ENCODE results near the gene GRIN2B. TPM values are rescaled to one million over a fixed set of nuclear protein-coding genes. Genes with fewer than 3 reads are reported as not detected.

GRIN2B gene
- total and polyA plus RNA-seq, 2 of the 13 experiments (the other 11 are each of a cell fraction or from before 2014, with no cell fraction given) = 0.05 to 0.13 TPM

DNA sequence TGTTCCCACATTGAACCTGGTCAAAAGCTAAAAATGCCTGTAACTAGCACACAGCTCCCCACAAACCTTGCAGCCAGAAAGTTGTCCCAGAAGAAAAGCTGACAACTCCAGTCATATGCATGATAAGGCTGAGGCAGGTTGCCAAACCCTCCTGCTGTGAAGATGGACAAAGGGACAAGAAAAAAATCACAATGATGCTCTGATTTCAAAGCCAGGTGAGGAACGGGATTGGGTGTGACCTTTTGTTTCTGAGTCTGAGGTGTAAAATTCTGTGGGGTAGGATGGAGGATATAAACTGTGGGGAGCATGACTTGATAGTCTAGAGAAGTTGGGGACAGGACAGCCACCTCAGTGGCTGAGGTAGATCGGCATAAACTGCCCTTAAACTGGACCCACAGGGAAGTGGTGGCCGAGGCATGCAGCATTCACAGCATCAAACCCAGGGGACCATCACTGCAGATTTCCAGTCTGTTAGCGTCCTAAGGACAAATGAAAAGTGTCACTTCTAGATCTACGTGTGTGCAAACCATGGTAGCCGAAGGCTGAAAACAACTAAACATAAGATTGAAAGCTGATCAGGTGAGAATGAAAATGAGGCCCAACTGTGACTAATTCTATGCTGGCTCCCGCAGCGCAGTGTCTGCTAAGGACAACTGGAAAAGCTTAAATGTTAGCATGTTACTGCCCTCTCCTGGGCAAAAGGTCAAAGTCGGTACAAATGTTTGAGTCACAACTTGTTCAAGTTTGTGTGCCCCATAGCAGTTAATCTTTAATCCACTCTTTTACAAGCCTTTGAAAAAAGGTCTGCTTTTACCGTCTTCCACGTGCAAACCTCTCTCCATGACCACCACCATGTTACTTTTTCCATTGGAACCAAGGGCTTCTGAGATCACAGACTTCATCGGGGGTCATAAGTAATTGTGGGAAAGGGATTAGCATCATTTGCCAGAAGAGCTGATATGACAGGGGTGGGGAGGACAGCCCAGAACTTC is 39.8 kb downstream of the GRIN2B start:
- DNase-seq (ENCODE audit: low spot score) (peak; percentile 76), ATAC-seq (peak; percentile 99), FAIRE-seq (peak; percentile 93)
- peaks cover 10% of the 10 kb centered on the region for H3K4me1 ChIP-seq (ENCODE audit: insufficient read depth, low read length)
- WGBS (ENCODE audit: low lambda C conversion rate) = 9% methylated on average over 11 of the region's 12 CpGs
- H4K20me1 ChIP-seq (ENCODE audit: insufficient read depth, low read length) = no peaks in the 10 kb centered on the region
- ChIA-PET POLR2A (no interaction called here), CTCF (ENCODE audit: low intra/inter-chr PET ratio, low total read pairs) (interaction anchor here (1.4 to 2.4 kb wide), 2 partner anchors 77 to 663 kb away, joined by 4 to 28 read pairs; no protein-coding TSS in a partner anchor)
- no peak overlapping the region for H3K9ac ChIP-seq (ENCODE audit: insufficient read depth, low read depth, low read length)
- no peak overlapping the region for H3K4me3 ChIP-seq (replicated peaks in 1 of 3; ENCODE audit: insufficient read depth in 1 of 3, low read depth in 2 of 3, low read length in 3 of 3)
- no peak overlapping the region for H2AFZ ChIP-seq (ENCODE audit: low read length)
- H3K27ac ChIP-seq (ENCODE audit: extremely low read length, insufficient read depth, low read length) = no peak overlapping the region
- H3K9me3 ChIP-seq (ENCODE audit: low read length) = no peaks in the 10 kb centered on the region
- no peaks in the 10 kb centered on the region for H3K79me2 ChIP-seq (ENCODE audit: insufficient read depth, low read length)
- H3K36me3 ChIP-seq (replicated peaks in 1 of 2; ENCODE audit: control insufficient read depth in 1 of 2, insufficient read depth in 2 of 2, low read length in 2 of 2) = no peaks in the 10 kb centered on the region
- no peaks in the 10 kb centered on the region; a peak in 1 of 5 replicates for H3K27me3 ChIP-seq (ENCODE audit: control insufficient read depth in 1 of 2, insufficient read depth in 2 of 2, low read length in 2 of 2)
- BruUV-seq (replicated peaks) = no TSS peak
- H3K4me2 ChIP-seq (ENCODE audit: low read depth, low read length) = peak overlapping the region; percentile 43
- intact Hi-C loops (cut with micrococcal nuclease; ENCODE audit: unreplicated experiment) = loop anchor here (1.0 to 5.0 kb wide), 3 partner anchors 77 to 684 kb away; no protein-coding TSS in a partner anchor
- in situ Hi-C loops (cut with HindIII; ENCODE audit: extremely low pct_ligation_motif_present, low pct_unique_long_range_greater_than_20kb) = loop anchor here (5.0 to 25.0 kb wide), 2 partner anchors 74 to 204 kb away; no protein-coding TSS in a partner anchor
- TF ChIP-seq NPAS2 (CRISPR knock-in tag; IDR thresholded peaks at IDR 0.05; ENCODE audit: borderline replicate concordance) (no peak), KAT8 (CRISPR knock-in tag; IDR thresholded peaks at IDR 0.05) (0 out of 2 replicates have a peak, but pooled peaks have one; percentile 23), ZNF644 (CRISPR knock-in tag; IDR thresholded peaks at IDR 0.05; ENCODE audit: low read depth) (peak; percentile 84; the same call in 1 of the 2 replicates), RAD21 (CRISPR knock-in tag; IDR thresholded peaks at IDR 0.05) (peak; percentile 57), CCDC6 (CRISPR knock-in tag; IDR thresholded peaks at IDR 0.05) (no peak), NCOA2 (CRISPR knock-in tag; IDR thresholded peaks at IDR 0.05) (no peak), ZNF451 (CRISPR knock-in tag; IDR thresholded peaks at IDR 0.05) (no peak)
- TF ChIP-seq, protein P1, sequence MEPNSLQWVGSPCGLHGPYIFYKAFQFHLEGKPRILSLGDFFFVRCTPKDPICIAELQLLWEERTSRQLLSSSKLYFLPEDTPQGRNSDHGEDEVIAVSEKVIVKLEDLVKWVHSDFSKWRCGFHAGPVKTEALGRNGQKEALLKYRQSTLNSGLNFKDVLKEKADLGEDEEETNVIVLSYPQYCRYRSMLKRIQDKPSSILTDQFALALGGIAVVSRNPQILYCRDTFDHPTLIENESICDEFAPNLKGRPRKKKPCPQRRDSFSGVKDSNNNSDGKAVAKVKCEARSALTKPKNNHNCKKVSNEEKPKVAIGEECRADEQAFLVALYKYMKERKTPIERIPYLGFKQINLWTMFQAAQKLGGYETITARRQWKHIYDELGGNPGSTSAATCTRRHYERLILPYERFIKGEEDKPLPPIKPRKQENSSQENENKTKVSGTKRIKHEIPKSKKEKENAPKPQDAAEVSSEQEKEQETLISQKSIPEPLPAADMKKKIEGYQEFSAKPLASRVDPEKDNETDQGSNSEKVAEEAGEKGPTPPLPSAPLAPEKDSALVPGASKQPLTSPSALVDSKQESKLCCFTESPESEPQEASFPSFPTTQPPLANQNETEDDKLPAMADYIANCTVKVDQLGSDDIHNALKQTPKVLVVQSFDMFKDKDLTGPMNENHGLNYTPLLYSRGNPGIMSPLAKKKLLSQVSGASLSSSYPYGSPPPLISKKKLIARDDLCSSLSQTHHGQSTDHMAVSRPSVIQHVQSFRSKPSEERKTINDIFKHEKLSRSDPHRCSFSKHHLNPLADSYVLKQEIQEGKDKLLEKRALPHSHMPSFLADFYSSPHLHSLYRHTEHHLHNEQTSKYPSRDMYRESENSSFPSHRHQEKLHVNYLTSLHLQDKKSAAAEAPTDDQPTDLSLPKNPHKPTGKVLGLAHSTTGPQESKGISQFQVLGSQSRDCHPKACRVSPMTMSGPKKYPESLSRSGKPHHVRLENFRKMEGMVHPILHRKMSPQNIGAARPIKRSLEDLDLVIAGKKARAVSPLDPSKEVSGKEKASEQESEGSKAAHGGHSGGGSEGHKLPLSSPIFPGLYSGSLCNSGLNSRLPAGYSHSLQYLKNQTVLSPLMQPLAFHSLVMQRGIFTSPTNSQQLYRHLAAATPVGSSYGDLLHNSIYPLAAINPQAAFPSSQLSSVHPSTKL (CRISPR knock-in tag; IDR thresholded peaks at IDR 0.05) = 0 out of 2 replicates have a peak, but pooled peaks have one; percentile 37
- TF ChIP-seq, protein P2, sequence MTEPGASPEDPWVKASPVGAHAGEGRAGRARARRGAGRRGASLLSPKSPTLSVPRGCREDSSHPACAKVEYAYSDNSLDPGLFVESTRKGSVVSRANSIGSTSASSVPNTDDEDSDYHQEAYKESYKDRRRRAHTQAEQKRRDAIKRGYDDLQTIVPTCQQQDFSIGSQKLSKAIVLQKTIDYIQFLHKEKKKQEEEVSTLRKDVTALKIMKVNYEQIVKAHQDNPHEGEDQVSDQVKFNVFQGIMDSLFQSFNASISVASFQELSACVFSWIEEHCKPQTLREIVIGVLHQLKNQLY (CRISPR knock-in tag; IDR thresholded peaks at IDR 0.05) = no peak
- TF ChIP-seq, protein P3, sequence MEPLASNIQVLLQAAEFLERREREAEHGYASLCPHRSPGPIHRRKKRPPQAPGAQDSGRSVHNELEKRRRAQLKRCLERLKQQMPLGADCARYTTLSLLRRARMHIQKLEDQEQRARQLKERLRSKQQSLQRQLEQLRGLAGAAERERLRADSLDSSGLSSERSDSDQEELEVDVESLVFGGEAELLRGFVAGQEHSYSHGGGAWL (CRISPR knock-in tag; IDR thresholded peaks at IDR 0.05) = no peak
- TF ChIP-seq, protein P4, sequence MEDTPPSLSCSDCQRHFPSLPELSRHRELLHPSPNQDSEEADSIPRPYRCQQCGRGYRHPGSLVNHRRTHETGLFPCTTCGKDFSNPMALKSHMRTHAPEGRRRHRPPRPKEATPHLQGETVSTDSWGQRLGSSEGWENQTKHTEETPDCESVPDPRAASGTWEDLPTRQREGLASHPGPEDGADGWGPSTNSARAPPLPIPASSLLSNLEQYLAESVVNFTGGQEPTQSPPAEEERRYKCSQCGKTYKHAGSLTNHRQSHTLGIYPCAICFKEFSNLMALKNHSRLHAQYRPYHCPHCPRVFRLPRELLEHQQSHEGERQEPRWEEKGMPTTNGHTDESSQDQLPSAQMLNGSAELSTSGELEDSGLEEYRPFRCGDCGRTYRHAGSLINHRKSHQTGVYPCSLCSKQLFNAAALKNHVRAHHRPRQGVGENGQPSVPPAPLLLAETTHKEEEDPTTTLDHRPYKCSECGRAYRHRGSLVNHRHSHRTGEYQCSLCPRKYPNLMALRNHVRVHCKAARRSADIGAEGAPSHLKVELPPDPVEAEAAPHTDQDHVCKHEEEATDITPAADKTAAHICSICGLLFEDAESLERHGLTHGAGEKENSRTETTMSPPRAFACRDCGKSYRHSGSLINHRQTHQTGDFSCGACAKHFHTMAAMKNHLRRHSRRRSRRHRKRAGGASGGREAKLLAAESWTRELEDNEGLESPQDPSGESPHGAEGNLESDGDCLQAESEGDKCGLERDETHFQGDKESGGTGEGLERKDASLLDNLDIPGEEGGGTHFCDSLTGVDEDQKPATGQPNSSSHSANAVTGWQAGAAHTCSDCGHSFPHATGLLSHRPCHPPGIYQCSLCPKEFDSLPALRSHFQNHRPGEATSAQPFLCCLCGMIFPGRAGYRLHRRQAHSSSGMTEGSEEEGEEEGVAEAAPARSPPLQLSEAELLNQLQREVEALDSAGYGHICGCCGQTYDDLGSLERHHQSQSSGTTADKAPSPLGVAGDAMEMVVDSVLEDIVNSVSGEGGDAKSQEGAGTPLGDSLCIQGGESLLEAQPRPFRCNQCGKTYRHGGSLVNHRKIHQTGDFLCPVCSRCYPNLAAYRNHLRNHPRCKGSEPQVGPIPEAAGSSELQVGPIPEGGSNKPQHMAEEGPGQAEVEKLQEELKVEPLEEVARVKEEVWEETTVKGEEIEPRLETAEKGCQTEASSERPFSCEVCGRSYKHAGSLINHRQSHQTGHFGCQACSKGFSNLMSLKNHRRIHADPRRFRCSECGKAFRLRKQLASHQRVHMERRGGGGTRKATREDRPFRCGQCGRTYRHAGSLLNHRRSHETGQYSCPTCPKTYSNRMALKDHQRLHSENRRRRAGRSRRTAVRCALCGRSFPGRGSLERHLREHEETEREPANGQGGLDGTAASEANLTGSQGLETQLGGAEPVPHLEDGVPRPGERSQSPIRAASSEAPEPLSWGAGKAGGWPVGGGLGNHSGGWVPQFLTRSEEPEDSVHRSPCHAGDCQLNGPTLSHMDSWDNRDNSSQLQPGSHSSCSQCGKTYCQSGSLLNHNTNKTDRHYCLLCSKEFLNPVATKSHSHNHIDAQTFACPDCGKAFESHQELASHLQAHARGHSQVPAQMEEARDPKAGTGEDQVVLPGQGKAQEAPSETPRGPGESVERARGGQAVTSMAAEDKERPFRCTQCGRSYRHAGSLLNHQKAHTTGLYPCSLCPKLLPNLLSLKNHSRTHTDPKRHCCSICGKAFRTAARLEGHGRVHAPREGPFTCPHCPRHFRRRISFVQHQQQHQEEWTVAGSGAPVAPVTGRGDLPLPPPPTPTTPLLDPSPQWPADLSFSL (CRISPR knock-in tag; IDR thresholded peaks at IDR 0.05) = 0 out of 2 replicates have a peak, but pooled peaks have one; percentile 33

Data from HepG2 (cell line).